ENCODE results near the gene ITGB5. TPM values are rescaled to one million over a fixed set of nuclear protein-coding genes. Genes with fewer than 3 reads are reported as not detected.

The ITGB5 gene
- total RNA-seq, 1 donor from 2014 or later: not detected

- Mint-ChIP-seq H3K4me3 (no peak overlapping the region), H3K27me3 (peaks cover 21% of the 10 kb centered on the region), H3K9me3 (no peaks in the 10 kb centered on the region), H3K27ac (no peak overlapping the region), H3K36me3 (ENCODE audit: low read depth) (no peaks in the 10 kb centered on the region), H3K4me1 (no peaks in the 10 kb centered on the region)
- TF ChIP-seq, protein P1, sequence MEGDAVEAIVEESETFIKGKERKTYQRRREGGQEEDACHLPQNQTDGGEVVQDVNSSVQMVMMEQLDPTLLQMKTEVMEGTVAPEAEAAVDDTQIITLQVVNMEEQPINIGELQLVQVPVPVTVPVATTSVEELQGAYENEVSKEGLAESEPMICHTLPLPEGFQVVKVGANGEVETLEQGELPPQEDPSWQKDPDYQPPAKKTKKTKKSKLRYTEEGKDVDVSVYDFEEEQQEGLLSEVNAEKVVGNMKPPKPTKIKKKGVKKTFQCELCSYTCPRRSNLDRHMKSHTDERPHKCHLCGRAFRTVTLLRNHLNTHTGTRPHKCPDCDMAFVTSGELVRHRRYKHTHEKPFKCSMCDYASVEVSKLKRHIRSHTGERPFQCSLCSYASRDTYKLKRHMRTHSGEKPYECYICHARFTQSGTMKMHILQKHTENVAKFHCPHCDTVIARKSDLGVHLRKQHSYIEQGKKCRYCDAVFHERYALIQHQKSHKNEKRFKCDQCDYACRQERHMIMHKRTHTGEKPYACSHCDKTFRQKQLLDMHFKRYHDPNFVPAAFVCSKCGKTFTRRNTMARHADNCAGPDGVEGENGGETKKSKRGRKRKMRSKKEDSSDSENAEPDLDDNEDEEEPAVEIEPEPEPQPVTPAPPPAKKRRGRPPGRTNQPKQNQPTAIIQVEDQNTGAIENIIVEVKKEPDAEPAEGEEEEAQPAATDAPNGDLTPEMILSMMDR (IDR thresholded peaks at IDR 0.05): no peak
- intact Hi-C loops (cut with micrococcal nuclease): no loop called here
- ChIA-PET POLR2A (no interaction called here), CTCF (interaction anchor here (1.2 kb wide), 1 partner anchor 19 kb away, joined by 3 read pairs; no protein-coding TSS in a partner anchor)
- DNase-seq: no peak
- no peak for ATAC-seq (ENCODE audit: low read depth)
These were observed 107.4 kb downstream of the ITGB5 start for GRCh38 chr3:124779751-124780191.

- DNase-seq (no peak), ATAC-seq (ENCODE audit: low read depth) (no peak)
- TF ChIP-seq, protein P1 (IDR thresholded peaks at IDR 0.05): no peak
- H3K36me3 Mint-ChIP-seq (ENCODE audit: low read depth): no peaks in the 10 kb centered on the region
- ChIA-PET CTCF (no interaction called here), POLR2A (no interaction called here)
- intact Hi-C loops (cut with micrococcal nuclease): no loop called here
- H3K9me3 Mint-ChIP-seq: no peaks in the 10 kb centered on the region
- no peaks in the 10 kb centered on the region for H3K4me1 Mint-ChIP-seq
- H3K27me3 Mint-ChIP-seq: peaks cover 19% of the 10 kb centered on the region
- H3K27ac Mint-ChIP-seq: no peak overlapping the region
- no peak overlapping the region for H3K4me3 Mint-ChIP-seq
These were observed 108.0 kb downstream of the ITGB5 start for GRCh38 chr3:124779116-124779515.

- CTCF ChIA-PET: no interaction called here
- H3K27ac Mint-ChIP-seq: no peak overlapping the region
These were observed 109.2 kb downstream of the ITGB5 start for GRCh38 chr3:124777762-124778470.

GRCh38 chr3:124776856-124777255 is 110.3 kb downstream of the ITGB5 start:
- no peaks in the 10 kb centered on the region for H3K36me3 Mint-ChIP-seq (ENCODE audit: low read depth)
- no peak overlapping the region for H3K27ac Mint-ChIP-seq
- peaks cover 27% of the 10 kb centered on the region for H3K27me3 Mint-ChIP-seq
- H3K4me1 Mint-ChIP-seq: no peaks in the 10 kb centered on the region
- ChIA-PET POLR2A (no interaction called here), CTCF (no interaction called here)
- no peak for DNase-seq
- TF ChIP-seq, protein P1 (IDR thresholded peaks at IDR 0.05): no peak
- intact Hi-C loops (cut with micrococcal nuclease): no loop called here
- no peak overlapping the region for H3K4me3 Mint-ChIP-seq
- no peak for ATAC-seq (ENCODE audit: low read depth)
- no peaks in the 10 kb centered on the region for H3K9me3 Mint-ChIP-seq

More at GRCh38 chr3:124777762-124778470, 109.2 kb downstream of the ITGB5 start:
- Mint-ChIP-seq H3K27me3 (peaks cover 21% of the 10 kb centered on the region), H3K36me3 (ENCODE audit: low read depth) (no peaks in the 10 kb centered on the region), H3K4me3 (no peak overlapping the region), H3K4me1 (no peaks in the 10 kb centered on the region), H3K9me3 (no peaks in the 10 kb centered on the region)
- ATAC-seq (ENCODE audit: low read depth): no peak
- intact Hi-C loops (cut with micrococcal nuclease): no loop called here
- POLR2A ChIA-PET: no interaction called here
- TF ChIP-seq, protein P1 (IDR thresholded peaks at IDR 0.05): no peak
- DNase-seq: no peak

DNA sequence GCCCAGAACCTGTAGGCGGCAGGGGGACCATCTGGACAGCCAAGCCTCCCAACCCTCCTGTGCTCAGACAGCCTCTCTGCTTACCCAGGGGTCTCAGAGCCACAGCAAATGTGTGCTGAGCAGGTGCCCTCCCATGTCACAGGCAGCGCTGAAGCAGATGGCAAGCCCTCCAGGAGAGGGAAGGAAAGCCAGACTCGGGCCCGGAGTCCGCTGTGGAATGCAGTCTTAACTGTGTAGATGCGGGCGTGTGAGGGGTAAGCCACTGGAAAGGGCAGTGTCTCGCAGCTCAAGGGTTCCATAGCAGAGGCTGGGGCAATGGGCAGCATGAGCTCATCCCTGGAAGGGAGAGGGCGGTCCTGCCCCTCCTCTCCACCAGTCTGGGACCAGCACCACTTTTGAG is 111.3 kb downstream of the ITGB5 start:
- TF ChIP-seq, protein P1 (IDR thresholded peaks at IDR 0.05): no peak
- no peaks in the 10 kb centered on the region for H3K36me3 Mint-ChIP-seq (ENCODE audit: low read depth)
- ChIA-PET POLR2A (no interaction called here), CTCF (no interaction called here)
- no peak overlapping the region for H3K27ac Mint-ChIP-seq
- no peak overlapping the region for H3K4me3 Mint-ChIP-seq
- peaks cover 32% of the 10 kb centered on the region for H3K27me3 Mint-ChIP-seq
- H3K4me1 Mint-ChIP-seq: no peaks in the 10 kb centered on the region
- H3K9me3 Mint-ChIP-seq: no peaks in the 10 kb centered on the region
- intact Hi-C loops (cut with micrococcal nuclease): no loop called here
- DNase-seq: no peak
- no peak for ATAC-seq (ENCODE audit: low read depth)
